H7 (cell line): ENCODE results near the gene DEFB123. TPM values are rescaled to one million over a fixed set of nuclear protein-coding genes. Genes with fewer than 3 reads are reported as not detected.
A peak's percentile ranks its signal among the peaks of the same experiment; 100 is the strongest.
"Not testable (repeated sequence)": the region's sequence is repeated elsewhere in the genome, so short reads cannot be mapped to it uniquely, and the experiment has no call there.

Source experiments
- DNase-seq: peaks from one replicate; pipeline ENCODE4 v3.0.0; 2012
- H3K27me3 ChIP-seq: 2 replicates; pipeline ENCODE4 v1.6.0; 2011; ENCODE audit warnings: mild to moderate bottlenecking, low read length; ENCODE audit not compliant: control insufficient read depth, insufficient read depth
- H3K36me3 ChIP-seq: replicated peaks from 2 replicates; pipeline ENCODE4 v1.5.1; 2011; ENCODE audit warnings: low read length; ENCODE audit not compliant: control insufficient read depth, insufficient read depth
- H3K4me3 ChIP-seq: 2 replicates; pipeline ENCODE4 v1.5.1; 2011; ENCODE audit warnings: low read depth, mild to moderate bottlenecking, control low read depth, low read length, moderate library complexity; ENCODE audit not compliant: insufficient read depth
- total RNA-seq: library from RNA; depleted of rRNA; stranded (reverse); fragments of >200 nt; shearing (Covaris generic); gene quantifications from 2 replicates; pipeline ENCODE4 v1.2.3, GENCODE V29; 2014

Gene DEFB123
- total RNA-seq, 1 experiment from 2014 or later = not detected

DNA sequence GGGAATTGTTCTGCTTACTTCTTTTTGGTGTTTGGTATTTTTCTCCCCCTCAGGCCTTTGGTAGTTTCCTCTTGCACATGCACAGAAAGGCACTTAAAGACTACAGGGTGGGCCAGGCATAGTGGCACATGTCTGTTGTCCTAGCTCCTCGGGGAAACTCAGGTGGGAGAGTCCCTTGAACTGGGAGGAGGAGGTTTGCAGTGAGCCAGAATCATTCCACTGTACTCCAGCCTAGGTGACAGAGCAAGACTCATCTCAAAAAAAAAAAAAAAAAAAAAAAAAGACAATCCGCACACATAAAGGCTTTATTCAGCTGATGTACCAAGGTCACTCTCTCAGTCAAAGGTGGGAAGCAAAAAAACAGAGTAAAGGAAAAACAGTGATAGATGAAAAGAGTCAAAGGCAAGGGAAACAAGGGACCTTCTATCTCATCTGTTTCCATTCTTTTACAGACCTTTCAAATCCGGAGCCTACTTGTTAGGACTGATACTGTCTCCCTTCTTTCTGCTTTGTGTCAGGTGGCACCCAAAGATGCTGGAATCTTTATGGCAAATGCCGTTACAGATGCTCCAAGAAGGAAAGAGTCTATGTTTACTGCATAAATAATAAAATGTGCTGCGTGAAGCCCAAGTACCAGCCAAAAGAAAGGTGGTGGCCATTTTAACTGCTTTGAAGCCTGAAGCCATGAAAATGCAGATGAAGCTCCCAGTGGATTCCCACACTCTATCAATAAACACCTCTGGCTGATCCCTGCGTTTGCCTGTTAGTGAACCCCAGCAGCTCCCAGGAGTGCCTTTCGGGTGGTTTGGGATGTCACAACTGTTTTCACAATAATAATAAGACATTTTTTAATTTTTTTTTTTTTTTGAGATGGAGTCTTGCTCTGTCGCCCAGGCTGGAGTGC, 9.3 kb downstream of the DEFB123 start:
- Histone ChIP-seq H3K4me3 (no peak overlapping the region), H3K27me3 (no peaks in the 10 kb centered on the region), H3K36me3 (no peaks in the 10 kb centered on the region)
- DNase-seq = no peak

DNA sequence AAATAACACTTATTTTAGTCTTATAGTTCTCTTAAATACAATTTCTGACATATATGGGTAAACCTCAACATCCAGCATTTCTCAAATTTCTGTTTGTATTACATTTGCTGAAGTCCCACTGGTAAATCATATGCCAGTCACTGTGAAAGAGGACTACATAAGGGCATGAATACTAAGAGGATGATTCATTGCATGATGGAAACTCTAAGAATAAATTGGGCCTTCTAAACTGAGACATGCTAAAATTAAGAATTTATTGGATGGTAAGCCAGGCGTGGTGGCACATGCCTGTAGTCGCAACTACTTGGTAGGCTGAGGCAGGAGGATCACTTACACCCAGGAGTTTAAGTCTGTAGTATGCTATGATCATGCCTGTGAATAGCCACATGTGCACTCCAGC, 12.1 kb downstream of the DEFB123 start:
- no peak for DNase-seq
- H3K4me3 ChIP-seq = no peak overlapping the region
- no peaks in the 10 kb centered on the region for H3K27me3 ChIP-seq
- H3K36me3 ChIP-seq = no peaks in the 10 kb centered on the region

DNA sequence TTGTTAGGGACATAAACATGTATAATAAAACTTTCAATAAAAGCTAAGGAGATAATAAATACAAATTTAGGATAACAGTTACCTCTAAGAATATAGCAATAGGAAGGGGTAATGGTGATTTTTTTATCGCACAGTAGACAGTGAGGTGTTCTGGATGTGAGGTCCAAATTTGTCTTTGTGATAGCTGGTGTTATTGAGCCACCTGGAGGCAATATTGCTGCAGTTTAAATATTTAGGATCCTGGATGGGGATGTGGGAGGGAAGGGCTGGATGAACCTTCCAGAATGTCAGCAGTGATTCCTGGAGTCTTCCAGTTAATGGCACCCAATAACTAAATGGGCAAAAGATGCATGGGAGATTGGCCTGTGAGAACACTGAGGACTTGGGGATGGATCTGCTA, 13.9 kb downstream of the DEFB123 start:
- no peak for DNase-seq
- Histone ChIP-seq H3K36me3 (no peaks in the 10 kb centered on the region), H3K27me3 (no peaks in the 10 kb centered on the region), H3K4me3 (no peak overlapping the region)

DNA sequence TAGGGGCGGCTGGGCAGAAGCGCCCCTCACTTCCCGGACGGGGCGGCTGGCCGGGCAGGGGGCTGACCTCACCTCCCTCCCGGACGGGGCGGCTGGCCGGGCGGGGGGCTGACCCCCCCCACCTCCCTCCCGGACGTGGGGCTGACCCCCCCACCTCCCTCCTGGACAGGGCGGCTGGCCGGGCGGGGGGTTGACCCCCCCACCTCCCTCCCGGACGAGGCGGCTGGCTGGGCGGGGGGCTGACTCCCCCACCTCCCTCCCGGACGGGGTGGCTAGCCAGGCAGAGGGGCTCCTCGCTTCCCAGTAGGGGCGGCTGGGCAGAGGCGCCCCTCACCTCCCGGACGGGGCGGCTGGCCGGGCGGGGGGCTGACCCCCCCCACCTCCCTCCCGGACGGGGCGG, 30.5 kb downstream of the DEFB123 start:
- DNase-seq, H3K27me3 ChIP-seq: not testable (repeated sequence)

DNA sequence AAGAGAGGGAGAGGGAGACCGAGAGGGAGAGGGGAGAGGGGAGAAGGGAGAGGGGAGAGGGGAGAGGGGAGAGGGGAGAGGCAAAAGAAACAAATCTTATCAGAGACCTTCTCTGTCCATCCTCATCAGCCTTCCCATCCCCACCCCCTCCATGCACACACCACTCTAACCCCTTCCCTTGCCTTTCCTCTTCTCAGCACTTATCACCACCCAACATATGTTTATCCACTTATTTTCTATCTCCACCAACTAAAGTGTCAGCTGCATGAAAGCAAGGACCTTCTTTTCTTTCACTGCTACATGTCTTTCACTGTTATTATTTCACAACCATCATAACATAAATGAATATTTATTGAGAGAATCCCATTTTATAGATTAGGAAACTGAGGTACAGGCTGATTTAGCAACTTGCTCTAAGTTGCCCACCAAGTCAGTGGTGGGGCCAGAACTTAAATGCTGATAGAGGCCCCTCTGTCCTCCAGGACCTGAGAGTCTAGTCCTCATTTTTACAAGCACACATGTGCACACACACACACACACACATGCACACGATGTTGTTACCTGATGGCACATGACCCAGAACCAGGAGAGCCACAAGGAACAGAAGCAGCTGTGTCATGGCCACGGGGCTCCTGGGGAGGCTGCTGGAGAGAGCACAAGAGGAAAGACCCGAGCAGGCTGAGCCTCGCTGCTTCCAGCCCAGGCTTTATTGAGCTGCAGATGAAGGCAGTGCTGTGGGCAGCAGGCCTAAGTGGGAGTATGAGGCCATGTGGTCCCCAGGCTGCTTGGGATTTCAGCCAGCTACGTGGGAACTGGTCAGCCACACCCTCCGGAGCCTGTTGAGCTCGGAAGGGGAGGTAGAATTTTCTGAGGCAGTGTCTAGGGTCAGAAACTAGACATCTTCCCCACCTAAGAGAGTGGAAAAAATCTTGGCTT, 32.2 kb downstream of the DEFB123 start:
- no peaks in the 10 kb centered on the region for H3K36me3 ChIP-seq
- H3K4me3 ChIP-seq = no peak overlapping the region
- H3K27me3 ChIP-seq = no peaks in the 10 kb centered on the region
- DNase-seq = no peak

More for the DNA sequence above, 30.5 kb downstream of the DEFB123 start:
- H3K4me3 ChIP-seq, H3K36me3 ChIP-seq: not testable (repeated sequence)

DNA sequence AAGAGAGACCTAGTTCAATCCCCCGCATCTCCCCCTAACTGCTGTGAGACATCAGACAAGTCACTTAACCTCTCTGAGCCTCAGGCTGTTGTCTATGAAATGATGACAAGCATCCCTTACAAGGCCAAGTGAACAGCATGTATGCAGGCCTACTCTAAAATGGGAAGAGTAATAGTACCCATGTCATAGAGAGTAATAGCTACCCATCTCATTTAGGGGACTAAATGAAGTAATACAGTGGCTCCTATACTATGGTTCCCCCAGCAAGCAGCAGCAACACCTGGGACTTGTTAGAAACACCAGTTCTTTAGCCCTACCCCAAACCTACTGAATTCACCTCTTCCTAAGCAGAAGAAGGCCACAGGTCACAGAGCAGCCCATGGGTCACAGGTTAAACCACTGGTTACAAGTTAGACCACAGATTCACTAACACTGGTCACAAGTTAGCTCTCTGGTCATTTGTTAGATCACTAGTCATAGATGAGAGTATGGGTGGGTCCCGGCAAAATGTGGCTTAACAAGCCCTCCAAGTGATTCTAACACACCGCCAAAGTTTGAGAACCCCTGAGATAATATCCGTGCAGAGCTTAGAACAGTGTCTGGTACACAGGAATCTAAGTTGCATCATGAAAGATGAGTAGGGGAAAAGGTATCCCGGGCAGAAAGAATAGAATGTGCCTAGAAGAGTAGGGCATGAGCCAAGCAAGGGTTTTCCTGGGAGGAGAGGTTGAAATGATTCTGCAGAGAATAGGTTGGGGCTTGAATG, 33.1 kb downstream of the DEFB123 start:
- Histone ChIP-seq H3K27me3 (no peaks in the 10 kb centered on the region), H3K36me3 (no peaks in the 10 kb centered on the region), H3K4me3 (no peak overlapping the region)
- no peak for DNase-seq

DNA sequence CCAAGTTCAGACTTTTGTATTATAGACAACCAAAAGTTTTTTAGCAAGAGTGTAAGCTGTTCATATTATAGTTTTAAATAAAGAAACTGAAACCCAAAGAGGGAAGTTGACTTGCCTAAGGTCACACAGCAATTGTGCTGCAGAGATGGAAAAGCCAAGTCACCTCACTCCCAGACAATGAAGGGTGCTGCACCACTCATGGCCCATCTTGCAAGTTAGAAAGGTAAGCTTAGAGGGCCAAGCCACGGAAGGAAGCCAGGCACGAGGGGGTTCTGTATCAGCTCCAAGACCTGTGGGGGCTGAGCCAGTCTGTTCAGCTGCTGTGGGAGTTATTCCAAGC, 33.6 kb downstream of the DEFB123 start:
- Histone ChIP-seq H3K27me3 (no peaks in the 10 kb centered on the region), H3K4me3 (no peak overlapping the region), H3K36me3 (no peaks in the 10 kb centered on the region)
- DNase-seq = no peak

DNA sequence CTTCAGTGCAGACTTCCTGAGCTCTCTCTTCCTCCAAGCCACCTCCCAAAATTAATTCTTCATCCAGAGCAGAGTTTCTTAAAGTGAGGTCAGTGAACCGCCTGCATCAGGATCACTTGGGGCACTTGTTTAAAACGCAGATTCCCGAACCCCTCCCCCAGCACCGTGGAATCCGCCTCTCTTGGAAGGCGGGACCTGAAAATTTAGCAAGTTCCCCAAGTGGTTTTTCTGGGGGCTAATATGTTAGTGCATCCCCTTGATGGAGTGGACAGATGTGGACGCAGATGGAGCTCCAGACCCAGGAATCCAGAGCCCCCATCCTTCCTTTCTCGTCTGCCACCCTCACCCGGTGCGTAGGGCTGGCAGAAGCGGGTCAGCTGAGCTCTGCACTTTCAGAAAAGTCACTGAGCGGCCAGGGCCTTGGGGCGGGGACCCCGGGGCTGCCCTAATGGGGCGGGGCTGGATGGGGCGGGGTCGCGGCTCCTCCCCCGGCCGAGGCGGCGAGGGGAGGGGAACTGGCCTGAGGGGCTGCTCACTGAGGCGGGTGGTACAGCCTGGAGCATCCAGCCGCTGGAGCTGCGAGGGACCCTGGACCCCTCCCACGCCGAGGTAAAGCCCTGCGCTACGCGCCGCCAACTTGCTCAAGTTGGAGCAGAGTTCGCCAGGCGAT, 34.5 kb downstream of the DEFB123 start, which contains the start of the genes DEFB124 and REM1:
TSS of gene DEFB124 (minus strand) at position 370 of the 670 bp plus-strand sequence. CDS start 2,114 bp downstream, outside the sequence.
TSS of gene REM1 (plus strand) at position 531 of the 670 bp plus-strand sequence. CDS start 1,158 bp downstream, outside the sequence.
- Histone ChIP-seq H3K4me3 (no peak within 1 kb of the TSS), H3K36me3 (no peaks in the 10 kb centered on the region), H3K27me3 (no peaks in the 10 kb centered on the region)
- DNase-seq = peak; percentile 96

DNA sequence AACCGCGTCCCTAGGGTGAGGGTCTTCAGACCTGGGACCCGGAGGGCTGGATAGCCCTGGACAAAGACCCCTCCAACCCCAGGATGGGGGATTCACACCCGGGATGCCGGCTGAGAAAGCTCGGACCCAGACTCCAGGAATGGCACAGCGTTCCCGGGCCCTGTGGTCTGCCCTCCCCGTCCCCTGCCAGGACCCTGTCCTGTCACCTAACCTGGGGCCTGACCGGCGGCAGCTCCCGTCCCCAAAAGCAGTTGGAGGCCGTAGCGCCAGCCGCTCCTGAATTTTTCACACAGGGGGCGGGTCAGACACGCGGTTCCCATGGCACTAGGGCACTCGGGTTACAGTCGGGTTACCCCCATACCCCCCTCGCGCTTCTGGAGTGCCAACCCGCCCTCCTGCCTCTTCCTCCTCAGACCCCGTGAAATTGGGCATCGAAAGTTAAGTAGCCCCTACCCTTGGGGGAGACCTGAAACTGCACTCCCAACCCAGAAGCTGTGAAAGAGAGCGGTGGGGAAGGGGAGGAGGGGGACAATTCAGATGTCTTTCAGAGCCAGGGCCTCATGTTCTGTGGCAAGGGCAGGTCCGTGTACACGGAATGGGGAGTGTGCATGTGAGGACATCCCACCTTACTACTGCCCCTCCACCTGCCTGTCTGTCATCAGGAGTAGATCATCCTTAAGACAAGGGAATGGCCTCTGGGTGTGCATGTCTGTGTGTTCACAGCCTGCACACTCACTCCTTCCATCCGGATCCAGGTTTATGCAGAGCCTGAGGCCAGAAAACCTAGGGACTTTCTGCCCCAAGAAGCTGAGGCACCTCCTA, 35.3 kb downstream of the DEFB123 start:
- Histone ChIP-seq H3K27me3 (no peaks in the 10 kb centered on the region), H3K36me3 (no peaks in the 10 kb centered on the region), H3K4me3 (no peak overlapping the region)
- DNase-seq = peak; percentile 75

DNA sequence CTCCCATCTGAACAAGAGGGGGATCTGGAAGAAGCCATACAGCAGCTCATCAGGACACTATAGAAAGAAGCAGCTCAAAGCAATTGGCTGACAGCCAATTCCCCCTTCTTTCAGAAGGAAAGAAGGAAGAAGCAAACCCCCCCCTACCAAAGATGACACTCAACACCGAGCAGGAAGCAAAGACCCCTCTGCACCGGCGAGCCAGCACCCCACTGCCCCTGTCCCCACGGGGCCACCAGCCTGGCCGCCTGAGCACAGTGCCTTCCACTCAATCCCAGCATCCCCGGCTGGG, 35.8 kb downstream of the DEFB123 start:
- H3K4me3 ChIP-seq = no peak overlapping the region
- no peaks in the 10 kb centered on the region for H3K27me3 ChIP-seq
- no peaks in the 10 kb centered on the region for H3K36me3 ChIP-seq
- peak; percentile 60 for DNase-seq

DNA sequence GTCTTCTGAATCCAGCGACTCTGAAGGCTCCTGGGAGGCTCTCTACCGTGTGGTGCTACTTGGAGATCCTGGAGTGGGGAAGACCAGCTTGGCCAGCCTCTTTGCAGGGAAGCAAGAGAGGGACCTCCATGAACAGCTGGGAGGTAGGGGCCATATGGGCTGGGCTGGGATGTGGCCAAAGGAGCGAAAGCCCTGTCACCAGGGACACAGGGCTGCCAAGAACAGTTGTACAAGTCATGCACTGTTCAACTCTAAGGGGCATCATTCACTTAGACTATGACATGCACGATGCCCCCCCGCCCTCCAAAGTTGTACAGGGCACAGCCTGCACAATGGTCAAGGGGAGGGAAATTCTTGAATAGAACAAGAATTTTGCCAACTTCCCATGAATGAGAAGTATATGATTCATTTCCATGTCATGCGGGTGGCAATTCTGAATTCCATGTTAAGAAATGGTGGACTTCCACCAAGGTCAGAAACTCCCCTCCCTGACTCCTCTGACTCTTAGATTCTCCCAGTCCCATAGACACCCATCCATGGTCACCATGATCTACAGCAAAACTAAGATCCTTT, 36.3 kb downstream of the DEFB123 start:
- Histone ChIP-seq H3K4me3 (no peak overlapping the region), H3K36me3 (no peaks in the 10 kb centered on the region), H3K27me3 (no peaks in the 10 kb centered on the region)
- DNase-seq = no peak

DNA sequence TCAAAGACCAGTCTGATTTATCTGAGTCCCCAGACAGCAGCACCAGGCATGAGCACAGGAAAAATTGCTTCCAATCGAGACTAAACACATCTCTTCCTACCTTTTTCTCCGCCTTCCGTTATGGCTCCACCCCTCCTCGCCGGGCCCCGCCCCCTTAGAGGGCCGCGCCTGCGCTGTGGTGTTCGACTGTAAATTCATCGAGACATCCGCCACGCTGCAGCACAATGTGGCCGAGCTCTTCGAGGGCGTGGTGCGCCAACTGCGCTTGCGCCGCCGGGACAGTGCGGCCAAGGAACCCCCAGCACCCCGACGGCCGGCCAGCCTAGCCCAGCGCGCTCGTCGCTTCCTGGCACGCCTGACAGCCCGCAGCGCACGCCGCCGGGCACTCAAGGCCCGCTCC, 43.6 kb downstream of the DEFB123 start:
- DNase-seq = peak; percentile 86
- no peaks in the 10 kb centered on the region for H3K27me3 ChIP-seq
- H3K4me3 ChIP-seq = no peak overlapping the region
- no peaks in the 10 kb centered on the region for H3K36me3 ChIP-seq
